Stimulated activated CD8-positive, alpha-beta memory T cell treated with anti-CD3 and anti-CD28 coated beads, Interleukin-4, amount 100 ng/mL, for 48 hours (primary cell): ENCODE measurements around the gene ZNF217.
"Not testable (repeated sequence)": the region's sequence is repeated elsewhere in the genome, so short reads cannot be mapped to it uniquely, and the experiment has no call there.

ENCODE experiments used
- DNase-seq: peaks from one replicate; pipeline ENCODE4 v3.0.0-alpha.2; 2020

Gene ZNF217

DNA sequence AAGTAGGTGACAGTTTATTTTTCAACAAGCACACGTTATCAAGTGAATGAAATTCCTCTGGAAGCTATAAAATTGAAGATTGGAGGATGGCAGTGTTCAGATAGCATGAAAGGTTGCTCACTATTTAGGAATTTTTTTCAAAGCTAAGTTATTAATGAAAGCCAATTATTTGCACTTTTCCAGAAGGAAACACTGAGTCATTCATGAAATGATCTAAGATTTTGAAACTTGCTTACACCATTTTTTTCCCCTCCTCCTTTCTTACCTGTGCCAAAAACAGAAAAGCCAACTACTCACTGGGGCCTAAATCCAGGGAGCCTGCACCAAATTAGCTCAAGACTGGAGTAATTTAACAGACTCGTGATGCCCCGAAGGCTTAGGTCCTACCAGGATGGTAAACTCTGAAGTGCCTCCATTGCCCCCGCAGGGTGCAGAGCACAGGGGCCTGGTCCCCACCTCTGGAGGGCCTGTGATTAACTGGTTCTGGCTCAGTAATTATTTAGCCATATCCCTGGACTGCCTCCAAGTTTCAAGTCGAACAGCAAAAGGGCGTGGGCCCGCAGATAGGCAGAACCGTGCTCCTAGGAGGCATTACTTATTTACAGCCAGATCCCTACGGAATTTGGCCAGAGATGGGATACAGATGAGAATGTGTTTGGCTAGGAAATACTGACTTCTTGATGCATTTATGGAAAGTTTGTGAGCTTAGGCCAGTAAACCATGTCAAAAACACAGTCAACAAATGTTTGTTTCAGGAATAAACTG, 28.0 kb upstream of the ZNF217 start:
- peak; percentile 40 for DNase-seq

DNA sequence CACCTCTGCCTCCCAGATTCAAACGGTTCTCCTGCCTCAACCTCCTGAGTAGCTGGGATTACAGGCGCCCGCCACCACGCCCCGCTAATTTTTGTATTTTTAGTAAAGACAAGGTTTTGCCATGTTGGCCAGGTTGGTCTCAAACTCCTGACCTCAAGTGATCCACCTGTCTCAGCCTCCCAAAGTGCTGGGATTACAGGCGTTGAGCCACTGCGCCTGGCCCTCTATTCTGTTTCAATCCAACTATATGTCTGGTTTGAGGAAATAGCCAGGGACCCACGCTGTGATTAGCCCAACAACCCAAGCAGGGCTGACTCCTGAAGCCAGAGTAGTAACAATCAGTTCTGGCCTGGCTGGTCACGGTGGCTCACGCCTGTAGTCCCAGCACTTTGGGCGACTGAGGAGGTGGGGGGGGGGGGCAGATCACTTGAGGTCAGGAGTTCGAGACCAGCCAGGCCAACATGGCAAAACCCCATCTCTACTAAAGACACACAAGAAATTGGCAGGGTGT, 24.9 kb upstream of the ZNF217 start:
- DNase-seq = not testable (repeated sequence)

DNA sequence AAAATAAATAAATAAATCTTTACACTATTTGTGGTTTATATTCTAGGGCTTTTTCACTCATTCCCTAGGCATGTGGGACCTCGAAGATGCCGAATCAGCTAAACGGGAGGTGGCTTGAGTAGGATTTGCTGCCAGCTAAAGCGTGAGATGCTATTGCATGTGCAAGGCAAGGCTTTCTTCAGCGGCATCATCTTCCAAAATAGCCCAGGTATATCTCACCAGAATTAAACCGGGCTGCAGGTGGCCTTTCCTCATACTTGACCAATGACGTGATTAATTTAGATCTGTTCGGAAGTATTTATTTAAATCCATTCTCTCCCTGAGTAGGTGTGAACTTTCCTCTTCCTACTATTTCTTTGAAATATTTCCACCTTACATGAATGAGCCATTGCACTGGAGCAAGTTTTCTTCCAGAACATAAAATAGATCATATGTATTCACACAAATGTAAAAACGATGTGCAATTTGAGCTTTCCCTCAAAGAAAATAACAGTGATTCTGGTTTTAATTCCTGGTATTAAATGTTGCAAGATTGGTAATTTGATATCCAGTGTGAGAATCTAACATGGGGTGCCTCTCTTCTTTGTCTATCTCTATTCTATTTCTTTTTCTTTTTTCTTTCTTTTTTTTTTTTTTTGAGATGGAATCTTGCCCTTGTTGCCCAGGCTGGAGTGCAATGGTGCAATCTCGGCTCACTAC, 24.3 kb upstream of the ZNF217 start:
- no peak for DNase-seq

DNA sequence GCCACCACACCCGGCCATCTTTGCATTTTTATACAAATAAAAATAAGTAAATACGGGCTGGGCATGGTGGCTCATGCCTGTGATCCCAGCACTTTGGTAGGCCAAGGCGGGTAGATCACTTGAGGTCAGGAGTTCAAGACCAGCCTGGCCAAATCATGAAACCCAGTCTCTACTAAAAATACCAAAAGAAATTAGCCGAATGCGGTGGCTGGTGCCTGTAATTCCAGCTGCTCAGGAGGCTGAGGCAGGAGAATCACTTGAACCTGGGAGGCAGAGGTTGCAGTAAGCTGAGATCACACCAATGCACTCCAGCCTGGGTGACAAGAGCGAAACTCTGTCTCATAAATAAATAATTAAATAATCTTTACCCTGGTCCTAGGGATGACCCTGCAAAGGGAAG, 22.9 kb upstream of the ZNF217 start:
- DNase-seq = not testable (repeated sequence)

DNA sequence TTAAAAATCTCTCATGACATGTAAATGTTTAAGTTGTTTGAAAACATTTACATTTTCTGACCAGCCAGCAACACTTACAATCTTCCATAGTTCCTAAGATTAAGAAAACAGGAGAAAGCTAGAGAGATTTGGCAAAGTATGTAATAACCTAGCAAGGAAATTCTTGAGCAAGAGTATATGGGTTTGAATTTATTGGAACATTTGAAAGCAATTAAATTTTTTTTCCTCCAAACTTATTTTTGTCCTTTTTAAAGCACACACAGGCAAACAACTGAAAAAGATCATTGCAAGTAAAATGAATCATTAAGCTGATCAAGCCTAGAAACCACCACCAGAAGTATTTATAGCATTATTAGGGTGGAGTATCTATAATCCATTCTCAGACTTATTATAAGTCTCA, 20.1 kb upstream of the ZNF217 start:
- no peak for DNase-seq

DNA sequence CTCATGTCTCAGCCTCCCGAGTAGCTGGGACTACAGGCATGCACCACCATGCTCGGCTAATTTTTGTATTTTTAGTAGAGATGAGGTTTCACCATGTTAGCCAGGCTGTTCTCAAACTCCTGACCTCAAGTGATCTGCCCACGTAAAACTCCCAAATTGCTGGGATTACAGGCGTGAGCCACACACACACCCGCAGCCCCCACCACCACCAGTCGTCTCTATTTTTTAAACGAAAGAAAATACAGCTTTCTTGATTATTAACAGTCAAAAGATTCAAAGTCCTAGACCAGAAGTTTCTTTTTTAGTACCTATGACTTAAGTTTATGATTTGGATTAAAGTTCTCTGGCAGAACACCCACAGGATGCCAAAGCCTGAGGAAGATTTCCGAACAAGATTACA, 18.6 kb upstream of the ZNF217 start:
- DNase-seq = peak; percentile 3

DNA sequence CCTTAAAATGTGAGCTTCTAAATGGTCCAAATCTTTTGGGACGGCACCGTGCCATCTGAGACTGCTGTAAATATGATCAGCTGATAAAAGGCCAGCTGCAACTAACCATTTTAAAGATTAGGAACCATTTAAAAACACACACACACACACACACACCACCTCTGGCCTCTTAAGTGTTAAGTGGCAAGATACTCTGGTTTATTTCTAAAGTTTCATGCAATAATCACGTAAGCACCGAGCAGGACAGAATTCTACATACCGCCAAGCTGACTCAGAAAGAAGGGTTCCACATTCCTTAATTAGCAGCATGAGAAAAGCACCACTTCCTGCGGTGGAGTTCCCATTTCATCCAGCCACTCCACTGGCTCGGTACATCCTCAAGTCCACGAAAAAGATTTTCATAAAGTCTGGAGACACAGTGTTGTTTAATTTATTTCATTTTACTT, 17.8 kb upstream of the ZNF217 start:
- DNase-seq = peak; percentile 21

DNA sequence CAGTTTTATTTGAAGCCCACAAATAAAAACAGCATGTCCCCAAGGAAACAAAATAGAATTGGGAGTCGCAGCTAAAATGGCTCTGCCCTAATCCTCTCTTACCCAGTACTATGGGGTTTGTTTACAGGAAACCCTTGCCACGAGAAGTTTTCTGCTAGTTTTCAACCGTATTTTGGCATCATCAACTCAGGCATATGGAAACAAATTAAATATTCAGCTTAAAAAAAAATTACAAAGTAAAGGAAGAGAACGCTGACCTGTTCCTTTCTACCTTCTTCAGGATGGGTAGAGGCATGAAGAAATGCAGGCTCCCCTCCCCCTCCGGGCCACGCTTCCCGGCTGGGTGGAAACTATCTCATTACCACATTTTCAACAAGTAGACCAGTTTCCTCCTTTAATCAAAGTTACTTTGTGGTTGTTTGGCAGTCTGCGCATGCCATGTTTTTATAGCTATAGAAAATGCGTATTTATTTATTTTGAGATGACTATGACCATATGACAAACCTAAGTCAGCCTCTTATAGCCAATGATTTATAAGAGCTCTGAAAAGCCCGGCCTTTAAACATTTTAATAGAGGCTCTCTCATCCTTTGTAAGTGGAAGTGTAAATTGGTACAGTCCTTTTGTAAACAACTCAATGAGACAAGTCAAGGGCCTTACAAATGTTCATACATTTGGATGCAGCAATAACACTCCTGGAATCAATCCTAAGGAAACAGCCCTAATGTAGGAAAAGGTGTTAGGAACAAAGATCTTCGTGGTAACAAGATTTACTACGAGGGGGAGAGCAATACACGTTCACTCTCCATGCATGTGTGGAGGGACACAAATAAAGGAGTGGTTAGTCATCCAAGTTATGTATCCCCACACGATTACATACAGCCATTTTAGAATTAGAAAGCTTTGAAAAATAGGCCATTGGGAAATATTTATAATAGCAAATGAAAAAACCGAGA, 16.1 kb upstream of the ZNF217 start:
- peak; percentile 84 for DNase-seq

DNA sequence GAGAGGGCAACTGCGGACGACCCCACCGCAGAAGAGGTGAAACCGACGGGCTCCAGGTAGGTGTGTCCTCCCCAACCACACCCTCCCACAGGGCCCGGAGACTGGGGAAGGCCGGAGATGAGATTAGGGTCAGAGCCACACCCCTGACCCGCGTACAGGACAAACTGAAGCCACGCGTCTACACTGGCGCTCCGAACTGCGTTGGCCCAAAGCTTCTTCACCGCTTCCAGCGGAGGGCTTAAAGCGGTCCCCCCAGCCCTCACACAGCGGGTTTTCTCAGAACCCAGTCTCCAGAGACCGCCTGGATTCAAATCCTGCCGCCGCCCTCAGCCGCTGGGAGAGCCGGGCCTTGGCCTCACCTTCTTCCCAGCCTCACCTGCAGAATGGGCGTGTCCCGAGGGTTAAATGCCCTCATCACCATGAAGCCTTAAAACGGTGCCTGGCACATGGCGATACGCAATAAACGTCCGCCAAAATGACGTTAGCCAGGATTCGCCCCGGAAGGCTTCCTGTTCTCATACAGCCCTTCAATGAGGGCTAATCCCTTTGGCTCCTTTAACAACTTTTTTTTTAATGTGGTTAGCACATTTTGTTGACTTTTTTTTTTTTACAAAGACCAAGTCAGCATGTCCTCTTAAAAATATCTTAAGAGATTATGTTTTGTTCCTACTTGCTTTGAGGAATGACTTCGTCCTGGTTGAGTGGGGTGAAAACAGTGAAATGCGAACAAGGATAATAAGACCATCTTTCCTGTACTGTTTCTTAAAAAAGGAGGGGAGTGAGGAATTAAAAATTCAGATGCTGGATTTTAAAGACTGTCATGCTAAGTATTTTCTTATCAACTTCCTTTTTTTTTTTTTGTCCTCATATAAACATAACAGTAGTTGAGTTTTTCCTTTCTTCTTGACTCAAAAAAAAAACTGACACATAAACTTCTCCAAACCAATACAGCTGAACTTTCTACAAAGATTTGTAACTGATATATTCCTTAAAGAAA, 15.1 kb upstream of the ZNF217 start:
- DNase-seq = peak; percentile 46

DNA sequence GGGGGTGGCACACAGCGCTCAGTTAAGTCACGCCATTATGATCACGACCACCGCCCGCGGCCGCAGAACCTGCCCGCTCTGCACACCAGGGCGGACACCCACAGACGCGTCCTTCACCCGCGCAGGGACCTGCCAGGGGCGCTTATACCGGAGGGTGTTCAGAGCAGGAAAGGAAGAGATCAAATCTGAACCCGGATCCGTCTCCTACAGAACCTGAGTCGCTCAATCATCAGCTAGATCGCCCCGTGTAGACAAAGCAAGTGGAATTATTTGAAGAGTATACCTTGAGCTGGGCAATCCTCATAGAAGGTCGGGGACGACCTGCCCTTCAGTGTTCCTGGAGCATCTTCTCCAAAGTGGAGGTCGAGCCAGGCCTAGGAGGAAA, 14.4 kb upstream of the ZNF217 start:
- DNase-seq = no peak

DNA sequence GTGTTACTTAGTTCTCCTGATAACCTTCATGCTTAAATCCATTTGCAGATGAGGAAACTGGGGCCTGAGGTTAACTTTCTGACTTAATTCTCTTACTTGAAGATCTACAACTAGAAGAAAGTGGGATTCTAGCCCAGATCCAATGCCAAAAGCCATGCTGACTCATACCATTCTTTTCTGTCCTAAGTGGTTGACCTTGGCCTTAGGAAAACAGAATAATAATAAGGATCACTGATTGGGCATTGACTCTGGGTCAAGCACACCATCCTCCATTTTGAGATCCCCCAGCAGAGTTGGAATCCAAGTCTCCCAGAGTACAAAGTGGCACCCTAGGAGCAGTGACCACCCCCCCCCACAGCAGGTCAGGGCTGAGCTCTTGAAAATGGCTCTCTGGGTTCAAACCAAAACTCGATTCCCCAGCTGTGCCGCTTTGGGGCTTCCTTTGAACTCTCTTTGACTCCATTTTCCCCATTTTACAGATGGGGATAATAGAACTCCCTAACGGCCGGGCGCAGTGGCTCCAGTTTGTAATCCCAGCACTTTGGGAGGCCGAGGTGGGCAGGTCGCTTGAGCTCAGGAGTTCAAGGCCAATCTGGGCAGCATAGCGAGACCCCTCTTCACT, 12.8 kb upstream of the ZNF217 start:
- no peak for DNase-seq

DNA sequence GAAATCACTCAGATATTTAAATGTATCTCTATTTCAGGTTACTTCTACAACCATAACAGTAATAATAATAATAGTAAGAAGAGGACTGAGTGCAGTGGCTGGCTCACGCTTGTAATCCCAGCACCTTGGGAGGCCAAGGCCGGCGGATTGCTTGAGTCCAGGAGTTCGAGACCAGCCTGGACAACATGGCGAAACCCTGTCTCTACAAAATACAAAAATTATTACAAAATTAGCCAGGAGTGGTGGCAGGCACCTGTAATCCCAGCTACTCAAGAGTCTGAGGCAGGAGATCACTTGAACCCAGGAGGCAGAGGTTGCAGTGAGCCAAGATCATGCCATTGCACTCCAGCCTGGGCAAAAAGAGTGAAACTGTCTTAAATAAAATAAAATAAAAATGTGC, 11.8 kb upstream of the ZNF217 start:
- DNase-seq = not testable (repeated sequence)

DNA sequence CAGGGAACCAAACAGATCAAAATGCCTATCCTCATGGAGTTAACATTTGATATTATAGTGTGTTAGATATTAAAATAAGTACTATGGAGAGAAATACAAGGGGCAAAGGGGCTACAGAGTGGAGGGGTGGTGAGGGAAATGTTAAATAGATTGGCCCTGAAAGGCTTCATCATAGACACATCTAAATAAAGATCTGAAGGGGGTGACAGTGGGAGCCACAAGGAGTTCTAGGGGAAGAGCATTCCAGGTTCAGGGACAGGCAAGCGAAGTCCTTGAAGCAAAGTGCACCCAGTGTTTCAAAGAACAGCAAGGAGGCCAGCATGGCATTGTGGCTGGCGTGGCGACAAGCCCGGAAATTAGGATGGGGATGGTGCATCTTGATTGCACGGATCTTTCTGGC, 11.2 kb upstream of the ZNF217 start:
- DNase-seq = not testable (repeated sequence)

DNA sequence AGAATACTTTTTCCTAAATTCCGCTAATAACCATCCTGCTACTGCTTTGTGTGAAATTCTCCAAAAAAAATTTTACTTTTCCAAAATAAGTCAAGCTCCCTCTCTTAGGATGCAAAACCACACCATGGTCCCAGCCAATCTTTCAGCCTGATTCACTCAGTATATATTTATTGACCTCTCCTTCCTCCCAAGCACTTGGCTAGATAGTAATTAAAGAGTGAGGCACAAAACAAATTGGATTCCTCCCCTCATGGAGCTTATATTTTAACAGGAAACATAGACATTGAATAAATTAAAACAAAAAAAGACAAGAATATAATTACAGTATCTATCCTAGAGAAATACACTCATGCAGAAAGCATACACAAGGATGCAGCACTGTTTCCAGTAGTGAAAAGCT, 9.0 kb upstream of the ZNF217 start:
- no peak for DNase-seq

DNA sequence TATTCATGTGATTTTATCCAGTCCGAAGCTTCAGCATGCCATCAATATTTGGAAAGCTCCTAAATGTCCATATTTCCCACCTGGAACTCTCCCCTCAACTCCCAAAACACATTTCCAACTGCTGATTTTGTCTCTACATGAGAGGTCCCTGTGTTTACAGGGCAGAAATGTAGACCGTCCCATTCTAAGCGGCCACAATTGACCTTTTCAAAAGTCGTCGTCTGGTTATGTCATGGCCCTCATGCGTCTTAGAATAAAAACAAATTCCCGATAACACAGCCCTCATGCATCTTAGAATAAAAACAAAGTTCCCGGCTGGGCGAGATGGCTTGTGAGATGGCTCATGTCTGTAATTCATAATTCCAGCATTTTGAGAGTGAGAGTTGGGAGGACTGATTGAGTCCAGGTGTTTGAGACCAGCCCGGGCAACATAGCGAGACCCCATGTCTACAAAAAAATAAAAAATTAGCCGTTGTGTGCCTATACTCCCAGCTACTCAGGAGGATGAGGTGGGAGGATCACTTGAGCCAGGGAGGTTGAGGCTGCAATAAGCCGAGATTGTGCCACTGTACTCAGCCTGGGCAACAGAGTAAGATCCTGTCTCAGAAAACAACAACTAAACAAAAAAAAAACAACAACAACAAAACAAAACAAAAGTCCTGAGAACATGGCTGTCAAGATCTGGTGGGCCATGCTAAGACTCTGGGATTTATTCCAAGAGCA, 6.4 kb upstream of the ZNF217 start:
- no peak for DNase-seq

DNA sequence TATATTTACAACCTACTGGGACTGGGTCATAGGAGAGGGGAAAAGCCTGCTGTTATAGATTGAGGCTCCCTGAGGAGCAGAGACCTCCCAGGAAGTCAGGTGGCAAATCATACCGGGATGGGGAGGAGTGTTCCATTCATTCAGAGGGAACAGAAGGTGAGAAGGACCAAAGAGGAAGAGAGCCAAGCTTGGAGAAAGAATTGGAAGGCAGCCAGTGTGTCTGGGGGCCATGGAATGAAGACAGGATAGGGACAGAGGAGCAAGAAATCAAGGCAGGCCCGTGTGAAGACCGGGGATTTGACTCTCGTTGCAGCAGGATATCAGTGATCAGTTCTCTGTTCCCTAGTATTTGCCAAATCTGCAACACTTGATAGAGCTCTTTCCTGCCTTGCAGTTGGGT, 5.7 kb upstream of the ZNF217 start:
- no peak for DNase-seq

DNA sequence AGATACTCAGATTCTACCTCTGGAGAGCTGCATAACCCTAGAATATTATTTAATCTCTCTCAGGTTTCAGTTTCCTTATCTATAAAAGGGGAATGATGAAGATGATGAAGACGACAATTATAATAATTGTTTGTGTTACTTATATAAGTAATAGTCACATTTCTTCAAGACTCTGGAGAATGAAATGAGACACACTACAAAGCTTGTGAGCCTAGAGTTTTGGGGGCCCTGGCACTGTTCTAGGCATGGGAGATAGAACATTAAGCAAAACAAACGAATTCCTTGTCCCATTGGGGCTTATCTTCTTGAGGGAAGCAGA, 5.4 kb upstream of the ZNF217 start:
- DNase-seq = no peak

DNA sequence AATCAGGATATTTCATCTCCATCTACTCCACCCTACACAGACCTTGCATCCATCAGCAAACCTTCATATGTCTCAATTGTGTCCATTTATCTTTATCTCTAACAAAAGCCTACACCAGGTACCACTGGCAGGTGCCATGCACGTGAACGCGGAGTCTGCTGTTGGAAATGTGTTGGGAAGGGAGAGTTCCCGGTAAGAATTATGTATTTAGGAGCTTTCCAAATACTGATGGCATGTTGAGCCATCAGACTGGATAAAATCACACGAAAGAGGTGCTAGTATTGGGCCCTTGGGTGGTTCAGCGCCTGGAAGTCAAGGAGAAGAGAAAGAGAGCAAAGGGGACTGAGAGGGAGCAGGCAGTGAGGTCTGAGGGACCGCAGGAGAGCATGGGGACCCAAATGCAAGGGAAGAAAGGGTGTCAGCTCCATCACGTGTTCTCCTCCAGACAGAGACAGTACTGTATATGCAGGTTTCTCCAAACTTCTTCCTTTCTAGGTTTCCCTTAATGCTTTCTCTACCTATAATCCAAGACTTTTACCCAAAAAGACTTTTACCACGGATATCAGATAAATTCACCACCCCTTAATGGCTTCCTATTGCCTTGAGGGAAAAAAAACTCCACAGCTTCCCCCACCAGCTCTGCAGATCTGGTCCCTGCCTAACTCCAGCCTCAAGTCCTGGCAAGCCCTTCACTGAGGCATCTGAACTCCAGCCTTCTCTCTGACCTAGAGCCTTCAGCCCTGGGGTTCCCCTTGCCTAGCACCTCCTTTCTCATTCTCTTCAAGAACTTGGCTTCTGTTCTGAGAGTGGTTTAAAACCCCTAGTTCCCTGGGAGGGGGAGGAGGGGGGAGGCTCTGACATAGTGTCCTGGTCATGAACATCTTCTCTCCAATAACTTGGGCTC, 4.8 kb upstream of the ZNF217 start:
- no peak for DNase-seq

DNA sequence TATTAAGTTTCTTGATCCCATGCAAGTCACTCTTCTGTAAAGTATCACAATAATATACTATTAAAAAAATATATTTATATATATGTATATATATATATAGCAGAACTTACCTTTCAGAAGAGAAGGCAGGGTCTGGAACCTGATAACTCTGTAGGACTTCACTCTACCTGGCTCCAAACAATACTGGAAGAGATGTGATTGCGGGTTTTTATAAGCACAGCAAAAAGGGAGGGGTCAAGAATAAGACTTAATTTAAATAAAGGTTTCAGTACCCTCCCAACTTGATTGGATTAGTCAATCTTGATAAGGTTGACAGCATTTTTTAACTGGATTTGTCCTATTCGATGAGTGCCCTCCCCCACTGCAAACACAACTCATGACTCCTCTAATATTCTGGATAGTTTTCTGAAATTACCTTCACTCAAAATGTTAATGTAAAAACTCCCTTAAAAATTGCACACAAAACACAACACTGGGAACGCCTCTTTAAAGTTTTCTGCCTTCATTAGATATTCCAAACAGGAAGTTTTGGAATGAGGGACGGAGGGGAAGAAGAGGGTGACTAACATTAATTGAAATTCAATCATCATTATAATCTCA, 4.0 kb upstream of the ZNF217 start:
- no peak for DNase-seq
